ENCODE data around the gene SPATS2L. TPM values are rescaled to one million over a fixed set of nuclear protein-coding genes. Genes with fewer than 3 reads are reported as not detected.

The SPATS2L gene
- total and polyA plus RNA-seq, 2 donors (not counting 1 experiment from before 2014, with no cell fraction given): 0.27 to 0.44 TPM

GRCh38 chr2:200264631-200265030 is 41.9 kb upstream of the SPATS2L start:
- H3K79me2 ChIP-seq (ENCODE audit: control insufficient read depth, insufficient read depth, low read length): no peaks in the 10 kb centered on the region
- Mint-ChIP-seq H3K27ac (no peak overlapping the region), H3K27me3 (peaks cover 5% of the 10 kb centered on the region), H3K9me3 (ENCODE audit: insufficient read depth) (no peaks in the 10 kb centered on the region), H3K4me1 (no peaks in the 10 kb centered on the region), H3K4me3 (no peak overlapping the region)
- no peak for ATAC-seq (ENCODE audit: low read depth)
- no peak overlapping the region for H3K4me3 ChIP-seq (ENCODE audit: control extremely low read depth in 1 of 5, extremely low read depth in 1 of 5, insufficient read depth in 1 of 5, low read depth in 2 of 5, low read length in 4 of 5)
- POLR2A ChIA-PET: no interaction called here
- no peaks in the 10 kb centered on the region for H3K27me3 ChIP-seq (replicated peaks in 1 of 4; ENCODE audit: control extremely low read depth in 1 of 4, control insufficient read depth in 3 of 4, insufficient read depth in 4 of 4, low read length in 3 of 4)
- DNase-seq: no peak
- no peaks in the 10 kb centered on the region for H3K9me3 ChIP-seq (ENCODE audit: control extremely low read depth in 1 of 3, control insufficient read depth in 2 of 3, insufficient read depth in 1 of 3, low read length in 2 of 3)
- H3K27ac ChIP-seq (ENCODE audit: low read length in 2 of 2): no peak overlapping the region
- WGBS (ENCODE audit: insufficient coverage): no CpG with 5 or more reads among the region's 2 CpGs
- H3K9ac ChIP-seq (ENCODE audit: low read length): no peak overlapping the region
- no peaks in the 10 kb centered on the region for H3K4me1 ChIP-seq (ENCODE audit: control insufficient read depth in 2 of 2, insufficient read depth in 2 of 2, low read length in 2 of 2)
- intact Hi-C loops (cut with micrococcal nuclease): no loop called here
- no peak overlapping the region for H2AFZ ChIP-seq (ENCODE audit: insufficient read depth, low read depth, low read length, poor library complexity, severe bottlenecking)
- no peak for TF ChIP-seq CTCF (IDR thresholded peaks at IDR 0.05)
- TF ChIP-seq EZH2 (IDR thresholded peaks at IDR 0.05; ENCODE audit: borderline replicate concordance, insufficient read depth, low read depth, low read length, poor library complexity, severe bottlenecking): no peak
- no peak overlapping the region for H3K4me2 ChIP-seq (replicated peaks; ENCODE audit: low read depth, low read length, poor library complexity, severe bottlenecking)
- H4K20me1 ChIP-seq (ENCODE audit: control insufficient read depth, insufficient read depth, low read length, poor library complexity, severe bottlenecking): no peaks in the 10 kb centered on the region
- H3K36me3 ChIP-seq (replicated peaks in 1 of 2; ENCODE audit: control extremely low read depth in 1 of 2, control insufficient read depth in 1 of 2, extremely low read depth in 1 of 2, insufficient read depth in 2 of 2, low read length in 1 of 2): no peaks in the 10 kb centered on the region
- CTCF ChIA-PET: no interaction called here

GRCh38 chr2:200266406-200266805 is 40.1 kb upstream of the SPATS2L start:
- ChIA-PET POLR2A (no interaction called here), CTCF (no interaction called here)
- H2AFZ ChIP-seq (ENCODE audit: insufficient read depth, low read depth, low read length, poor library complexity, severe bottlenecking): no peak overlapping the region
- peaks cover 3% of the 10 kb centered on the region for H3K27me3 Mint-ChIP-seq
- H3K9me3 ChIP-seq (ENCODE audit: control extremely low read depth in 1 of 3, control insufficient read depth in 2 of 3, insufficient read depth in 1 of 3, low read length in 2 of 3): no peaks in the 10 kb centered on the region
- H3K79me2 ChIP-seq (ENCODE audit: control insufficient read depth, insufficient read depth, low read length): no peaks in the 10 kb centered on the region
- 75% methylated on average over 4 of the region's 5 CpGs for WGBS (ENCODE audit: insufficient coverage)
- H3K27ac Mint-ChIP-seq: no peak overlapping the region
- DNase-seq (no peak), ATAC-seq (ENCODE audit: low read depth) (no peak)
- no peaks in the 10 kb centered on the region for H3K27me3 ChIP-seq (replicated peaks in 1 of 4; ENCODE audit: control extremely low read depth in 1 of 4, control insufficient read depth in 3 of 4, insufficient read depth in 4 of 4, low read length in 3 of 4)
- no peak overlapping the region for H3K9ac ChIP-seq (ENCODE audit: low read length)
- no peaks in the 10 kb centered on the region for H3K9me3 Mint-ChIP-seq (ENCODE audit: insufficient read depth)
- intact Hi-C loops (cut with micrococcal nuclease): no loop called here
- no peak overlapping the region for H3K27ac ChIP-seq (ENCODE audit: low read length in 2 of 2)
- no peaks in the 10 kb centered on the region for H3K4me1 ChIP-seq (ENCODE audit: control insufficient read depth in 2 of 2, insufficient read depth in 2 of 2, low read length in 2 of 2)
- no peak overlapping the region for H3K4me3 ChIP-seq (ENCODE audit: control extremely low read depth in 1 of 5, extremely low read depth in 1 of 5, insufficient read depth in 1 of 5, low read depth in 2 of 5, low read length in 4 of 5)
- H3K4me1 Mint-ChIP-seq: peaks cover 3% of the 10 kb centered on the region
- H3K4me3 Mint-ChIP-seq: no peak overlapping the region
- H4K20me1 ChIP-seq (ENCODE audit: control insufficient read depth, insufficient read depth, low read length, poor library complexity, severe bottlenecking): no peaks in the 10 kb centered on the region
- TF ChIP-seq EZH2 (IDR thresholded peaks at IDR 0.05; ENCODE audit: borderline replicate concordance, insufficient read depth, low read depth, low read length, poor library complexity, severe bottlenecking): no peak
- no peak for TF ChIP-seq CTCF (IDR thresholded peaks at IDR 0.05)
- H3K36me3 ChIP-seq (replicated peaks in 1 of 2; ENCODE audit: control extremely low read depth in 1 of 2, control insufficient read depth in 1 of 2, extremely low read depth in 1 of 2, insufficient read depth in 2 of 2, low read length in 1 of 2): no peaks in the 10 kb centered on the region
- H3K4me2 ChIP-seq (replicated peaks; ENCODE audit: low read depth, low read length, poor library complexity, severe bottlenecking): no peak overlapping the region
